Endodermal cell (in vitro differentiated cells): ENCODE data around the gene USP43. TPM values are rescaled to one million over a fixed set of nuclear protein-coding genes. Genes with fewer than 3 reads are reported as not detected.
"Not testable (repeated sequence)": the region's sequence is repeated elsewhere in the genome, so short reads cannot be mapped to it uniquely, and the experiment has no call there.

Source experiments
- DNase-seq: peaks from one replicate; pipeline ENCODE4 v3.0.0-alpha.2; 2017
- H3K27ac ChIP-seq: 2 replicates; pipeline ENCODE4 v1.5.1; 2013; ENCODE audit warnings: mild to moderate bottlenecking, low read depth, low read length, moderate library complexity
- H3K27me3 ChIP-seq: 2 replicates; pipeline ENCODE4 v1.6.1; 2013; ENCODE audit warnings: mild to moderate bottlenecking, low read length, moderate library complexity; ENCODE audit not compliant: insufficient read depth, control insufficient read depth, poor library complexity, severe bottlenecking
- H3K36me3 ChIP-seq: 2 replicates; pipeline ENCODE4 v1.7.0; 2013; ENCODE audit warnings: mild to moderate bottlenecking, low read length, moderate library complexity; ENCODE audit not compliant: control insufficient read depth, insufficient read depth
- H3K4me1 ChIP-seq: one replicate; pipeline ENCODE4 v1.7.0; 2013; ENCODE audit warnings: low read length; ENCODE audit not compliant: control insufficient read depth, insufficient read depth
- H3K4me3 ChIP-seq: 2 replicates; pipeline ENCODE4 v1.5.1; 2013; ENCODE audit warnings: mild to moderate bottlenecking, low read length, moderate library complexity
- H3K9ac ChIP-seq: 2 replicates; pipeline ENCODE4 v1.6.1; 2013; ENCODE audit warnings: mild to moderate bottlenecking, low read length, moderate library complexity; ENCODE audit not compliant: poor library complexity, severe bottlenecking; ENCODE audit errors: extremely low read depth
- H3K9me3 ChIP-seq: 2 replicates; pipeline ENCODE4 v1.6.1; 2013; ENCODE audit warnings: mild to moderate bottlenecking, low read length, moderate library complexity; ENCODE audit not compliant: control insufficient read depth
- H3K27ac Mint-ChIP-seq: 2 replicates; pipeline ENCODE4 v1.8.0; 2020; ENCODE audit warnings: mixed read lengths
- H3K27me3 Mint-ChIP-seq: 2 replicates; pipeline ENCODE4 v1.8.0; 2021; ENCODE audit warnings: mild to moderate bottlenecking, mixed read lengths; ENCODE audit not compliant: insufficient read depth
- H3K36me3 Mint-ChIP-seq: 2 replicates; pipeline ENCODE4 v1.8.0; 2020; ENCODE audit warnings: low read depth, mixed read lengths
- H3K4me1 Mint-ChIP-seq: 2 replicates; pipeline ENCODE4 v1.8.0; 2020; ENCODE audit warnings: mixed read lengths
- H3K4me3 Mint-ChIP-seq: 2 replicates; pipeline ENCODE4 v1.8.0; 2020; ENCODE audit warnings: mild to moderate bottlenecking, moderate library complexity, mixed read lengths
- H3K9me3 Mint-ChIP-seq: 2 replicates; pipeline ENCODE4 v1.8.0; 2020; ENCODE audit warnings: mild to moderate bottlenecking, mixed read lengths
- WGBS, 2 experiments: methylation state at CpG; one replicate each; pipeline versions ENCODE4 v1.1.5 to v1.1.7; 2013; ENCODE audit warnings: missing lambda C conversion rate in 2 of 2, mixed read lengths in 1 of 2; ENCODE audit not compliant: insufficient coverage in 1 of 2, insufficient read length in 1 of 2; 5-methylcytosine and 5-hydroxymethylcytosine counted together
- long read RNA-seq, 4 experiments: library from polyadenylated mRNA in 2 of 4; library from RNA in 1 of 4; library from capped mRNA in 1 of 4; stranded (forward) in 3 of 4; unstranded in 1 of 4; transcript quantifications; one replicate each; pipeline ENCODE4 v2.0.0, GENCODE V29; 2020 to 2021; ENCODE audit warnings: inconsistent platforms in 1 of 4
- polyA plus RNA-seq, 2 experiments: library from polyadenylated mRNA; stranded (reverse); fragments of 50-300 nt; gene quantifications; one replicate each; pipeline ENCODE4 v1.2.3, GENCODE V29; 2013
- total RNA-seq, 2 donors: library from RNA; stranded (reverse); fragmentation: NEBNext Ultra II Directional in 1 of 2; extraction: Animal tissue kit (Norgen Biotek cat#: 25700) in 1 of 2; gene quantifications; 2 replicates in 1 of 2; 3 replicates in 1 of 2; pipeline ENCODE4 v1.2.1, GENCODE V29; 2021
- TF ChIP-seq, protein P1 (sequence below): fragments of 200-600 bp; sonication (generic); conservative IDR thresholded peaks from 2 replicates; pipeline ENCODE4 v1.5.0; 2021; ENCODE audit warnings: antibody characterized with exemption, mild to moderate bottlenecking

Gene USP43, protein sequence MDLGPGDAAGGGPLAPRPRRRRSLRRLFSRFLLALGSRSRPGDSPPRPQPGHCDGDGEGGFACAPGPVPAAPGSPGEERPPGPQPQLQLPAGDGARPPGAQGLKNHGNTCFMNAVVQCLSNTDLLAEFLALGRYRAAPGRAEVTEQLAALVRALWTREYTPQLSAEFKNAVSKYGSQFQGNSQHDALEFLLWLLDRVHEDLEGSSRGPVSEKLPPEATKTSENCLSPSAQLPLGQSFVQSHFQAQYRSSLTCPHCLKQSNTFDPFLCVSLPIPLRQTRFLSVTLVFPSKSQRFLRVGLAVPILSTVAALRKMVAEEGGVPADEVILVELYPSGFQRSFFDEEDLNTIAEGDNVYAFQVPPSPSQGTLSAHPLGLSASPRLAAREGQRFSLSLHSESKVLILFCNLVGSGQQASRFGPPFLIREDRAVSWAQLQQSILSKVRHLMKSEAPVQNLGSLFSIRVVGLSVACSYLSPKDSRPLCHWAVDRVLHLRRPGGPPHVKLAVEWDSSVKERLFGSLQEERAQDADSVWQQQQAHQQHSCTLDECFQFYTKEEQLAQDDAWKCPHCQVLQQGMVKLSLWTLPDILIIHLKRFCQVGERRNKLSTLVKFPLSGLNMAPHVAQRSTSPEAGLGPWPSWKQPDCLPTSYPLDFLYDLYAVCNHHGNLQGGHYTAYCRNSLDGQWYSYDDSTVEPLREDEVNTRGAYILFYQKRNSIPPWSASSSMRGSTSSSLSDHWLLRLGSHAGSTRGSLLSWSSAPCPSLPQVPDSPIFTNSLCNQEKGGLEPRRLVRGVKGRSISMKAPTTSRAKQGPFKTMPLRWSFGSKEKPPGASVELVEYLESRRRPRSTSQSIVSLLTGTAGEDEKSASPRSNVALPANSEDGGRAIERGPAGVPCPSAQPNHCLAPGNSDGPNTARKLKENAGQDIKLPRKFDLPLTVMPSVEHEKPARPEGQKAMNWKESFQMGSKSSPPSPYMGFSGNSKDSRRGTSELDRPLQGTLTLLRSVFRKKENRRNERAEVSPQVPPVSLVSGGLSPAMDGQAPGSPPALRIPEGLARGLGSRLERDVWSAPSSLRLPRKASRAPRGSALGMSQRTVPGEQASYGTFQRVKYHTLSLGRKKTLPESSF
- 10 to 100 TPM in 1 of 2 donors, 1 to 10 TPM in 1; 8.6 to 12.6 TPM for total RNA-seq
- 1.8 TPM for polyA plus RNA-seq (2013, experiment 1 of 2)
- 1.9 TPM for polyA plus RNA-seq (2013, experiment 2 of 2)
- long read RNA-seq, experiment 1, full-length matches to known transcripts, result 1 of 5 reads
- long read RNA-seq, experiment 1, partial matches to known transcripts, result 2 of 5 reads
- long read RNA-seq, experiment 1, other reads (novel, unspliced or antisense), result 2 of 5 reads
- long read RNA-seq, experiment 2, full-length matches to known transcripts, result 12 of 28 reads
- long read RNA-seq, experiment 2, partial matches to known transcripts, result 2 of 28 reads
- long read RNA-seq, experiment 2, other reads (novel, unspliced or antisense), result 14 of 28 reads
- long read RNA-seq, experiment 3, partial matches to known transcripts, result 3 of 7 reads
- long read RNA-seq, experiment 3, other reads (novel, unspliced or antisense), result 1 of 7 reads
- long read RNA-seq, experiment 4, partial matches to known transcripts, result 0 of 1 reads
- long read RNA-seq, experiment 4, other reads (novel, unspliced or antisense), result 1 of 1 reads

DNA sequence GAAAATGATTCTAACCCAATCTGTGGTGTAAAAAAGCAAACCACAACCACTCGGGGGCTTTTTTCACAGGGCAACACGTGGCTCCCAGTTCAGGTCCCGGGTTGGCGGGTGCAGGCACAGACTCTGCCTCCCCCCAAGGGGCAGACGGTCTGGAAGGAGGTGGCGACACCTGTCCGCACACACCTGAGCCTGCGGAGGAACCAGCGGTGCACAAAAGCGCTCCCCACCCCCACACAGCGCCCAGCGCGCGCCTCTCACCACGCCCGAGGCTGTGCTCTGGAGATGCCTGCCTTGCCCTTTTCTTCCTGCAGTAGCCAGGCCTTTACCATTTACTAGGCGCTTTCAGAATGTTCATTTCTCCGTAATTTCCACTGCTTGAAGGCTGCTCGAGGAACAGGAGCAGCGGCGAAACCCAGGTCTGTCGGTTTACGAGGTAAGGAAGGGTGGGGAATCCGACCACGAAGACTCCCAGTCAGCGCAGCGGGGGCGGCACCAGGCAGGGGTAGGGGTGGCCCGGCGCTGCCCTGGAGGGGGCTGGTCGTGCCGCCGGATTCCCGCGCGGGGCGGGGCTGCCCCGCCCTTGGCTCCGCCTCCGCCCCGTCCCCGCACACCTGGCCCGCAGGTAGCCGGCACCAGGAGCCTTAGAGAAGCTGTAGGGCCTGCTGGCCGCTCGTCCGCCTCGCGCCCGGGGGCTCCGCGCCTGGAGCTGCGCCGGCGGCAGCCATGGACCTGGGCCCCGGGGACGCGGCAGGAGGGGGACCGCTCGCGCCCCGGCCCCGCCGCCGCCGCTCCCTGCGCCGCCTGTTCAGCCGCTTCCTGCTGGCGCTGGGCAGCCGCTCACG, at the start of gene USP43:
TSS of gene USP43 (plus strand) at position 608 of the 842 bp plus-strand sequence. CDS start at position 724, 116 bp downstream.
- peak; percentile 94 for DNase-seq
- TF ChIP-seq, protein P1, sequence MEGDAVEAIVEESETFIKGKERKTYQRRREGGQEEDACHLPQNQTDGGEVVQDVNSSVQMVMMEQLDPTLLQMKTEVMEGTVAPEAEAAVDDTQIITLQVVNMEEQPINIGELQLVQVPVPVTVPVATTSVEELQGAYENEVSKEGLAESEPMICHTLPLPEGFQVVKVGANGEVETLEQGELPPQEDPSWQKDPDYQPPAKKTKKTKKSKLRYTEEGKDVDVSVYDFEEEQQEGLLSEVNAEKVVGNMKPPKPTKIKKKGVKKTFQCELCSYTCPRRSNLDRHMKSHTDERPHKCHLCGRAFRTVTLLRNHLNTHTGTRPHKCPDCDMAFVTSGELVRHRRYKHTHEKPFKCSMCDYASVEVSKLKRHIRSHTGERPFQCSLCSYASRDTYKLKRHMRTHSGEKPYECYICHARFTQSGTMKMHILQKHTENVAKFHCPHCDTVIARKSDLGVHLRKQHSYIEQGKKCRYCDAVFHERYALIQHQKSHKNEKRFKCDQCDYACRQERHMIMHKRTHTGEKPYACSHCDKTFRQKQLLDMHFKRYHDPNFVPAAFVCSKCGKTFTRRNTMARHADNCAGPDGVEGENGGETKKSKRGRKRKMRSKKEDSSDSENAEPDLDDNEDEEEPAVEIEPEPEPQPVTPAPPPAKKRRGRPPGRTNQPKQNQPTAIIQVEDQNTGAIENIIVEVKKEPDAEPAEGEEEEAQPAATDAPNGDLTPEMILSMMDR, result no peak
- Mint-ChIP-seq H3K36me3 (no peaks in the 10 kb centered on the region), H3K27me3 (no peaks in the 10 kb centered on the region), H3K4me3 (peak within 1 kb of the TSS; percentile 75), H3K27ac (peak within 1 kb of the TSS; percentile 97), H3K4me1 (peaks cover 29% of the 10 kb centered on the region), H3K9me3 (no peaks in the 10 kb centered on the region)
- Histone ChIP-seq H3K4me3 (peak within 1 kb of the TSS; percentile 87), H3K36me3 (no peaks in the 10 kb centered on the region), H3K9ac (peak within 1 kb of the TSS; percentile 62), H3K27ac (no peak within 1 kb of the TSS), H3K9me3 (no peaks in the 10 kb centered on the region), H3K4me1 (peaks cover 3% of the 10 kb centered on the region), H3K27me3 (peaks cover 8% of the 10 kb centered on the region)
- WGBS, 2 experiments, result 0 to 1% methylated on average over 22 to 72 of the region's 72 CpGs

DNA sequence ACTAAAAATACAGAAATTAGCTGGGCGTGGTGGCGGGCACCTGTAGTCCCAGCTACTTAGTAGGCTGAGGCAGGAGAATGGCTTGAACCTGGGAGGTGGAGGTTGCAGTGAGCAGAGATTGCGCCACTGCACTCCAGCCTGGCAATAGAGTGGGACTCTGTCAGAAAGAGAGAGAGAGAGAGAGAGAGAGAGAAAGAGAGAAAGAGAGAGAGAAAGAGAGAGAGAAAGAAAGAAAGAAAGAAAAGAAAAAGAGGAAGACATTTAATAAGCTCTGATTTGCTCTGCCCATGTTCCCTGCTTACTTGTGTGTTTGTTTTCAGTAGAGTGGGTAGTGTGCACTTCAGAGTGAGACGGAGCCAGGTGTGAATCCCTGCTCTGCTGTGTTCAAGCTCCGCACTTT, 47.7 kb upstream of the USP43 start:
- 92 to 94% methylated on average over 3 to 5 of the region's 5 CpGs for WGBS, 2 experiments
- not testable (repeated sequence) for H3K36me3 ChIP-seq, H3K4me3 Mint-ChIP-seq

DNA sequence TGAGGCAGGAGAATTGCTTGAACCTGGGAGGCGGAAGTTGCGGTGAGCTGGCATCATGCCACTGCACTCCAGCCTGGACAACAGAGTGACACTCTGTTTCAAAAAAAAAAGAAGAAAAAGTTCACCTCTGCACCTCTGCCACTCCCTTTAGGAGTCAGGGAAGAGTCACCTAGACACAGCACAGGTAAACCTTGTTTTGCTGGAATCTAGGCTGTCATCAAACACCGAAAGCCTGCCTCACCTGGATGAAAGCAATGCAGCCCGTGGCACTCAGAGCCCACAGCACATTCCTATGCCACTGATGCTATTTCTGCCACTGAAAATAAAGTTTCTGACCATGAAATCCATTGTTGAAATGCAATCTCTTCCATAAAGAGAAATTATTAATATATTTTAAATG, 46.7 kb upstream of the USP43 start:
- Histone ChIP-seq H3K9me3 (no peaks in the 10 kb centered on the region), H3K4me3 (no peak overlapping the region), H3K9ac (no peak overlapping the region), H3K36me3 (no peaks in the 10 kb centered on the region), H3K27me3 (no peaks in the 10 kb centered on the region), H3K4me1 (no peaks in the 10 kb centered on the region), H3K27ac (no peak overlapping the region)
- peaks cover 4% of the 10 kb centered on the region for H3K9me3 Mint-ChIP-seq
- TF ChIP-seq, protein P1, result no peak
- no peak overlapping the region for H3K27ac Mint-ChIP-seq
- H3K36me3 Mint-ChIP-seq, result no peaks in the 10 kb centered on the region
- no peak overlapping the region for H3K4me3 Mint-ChIP-seq
- H3K4me1 Mint-ChIP-seq, result no peaks in the 10 kb centered on the region
- no peak for DNase-seq
- H3K27me3 Mint-ChIP-seq, result no peaks in the 10 kb centered on the region
- WGBS, 2 experiments, result 84 to 94% methylated on average over 2 to 4 of the region's 4 CpGs

More for the DNA sequence above, 47.7 kb upstream of the USP43 start:
- H3K4me1 ChIP-seq, DNase-seq, H3K27me3 Mint-ChIP-seq, H3K9me3 Mint-ChIP-seq, H3K9ac ChIP-seq, H3K27ac ChIP-seq, H3K9me3 ChIP-seq, H3K36me3 Mint-ChIP-seq, H3K4me3 ChIP-seq, H3K27ac Mint-ChIP-seq, H3K4me1 Mint-ChIP-seq, H3K27me3 ChIP-seq: not testable (repeated sequence)

DNA sequence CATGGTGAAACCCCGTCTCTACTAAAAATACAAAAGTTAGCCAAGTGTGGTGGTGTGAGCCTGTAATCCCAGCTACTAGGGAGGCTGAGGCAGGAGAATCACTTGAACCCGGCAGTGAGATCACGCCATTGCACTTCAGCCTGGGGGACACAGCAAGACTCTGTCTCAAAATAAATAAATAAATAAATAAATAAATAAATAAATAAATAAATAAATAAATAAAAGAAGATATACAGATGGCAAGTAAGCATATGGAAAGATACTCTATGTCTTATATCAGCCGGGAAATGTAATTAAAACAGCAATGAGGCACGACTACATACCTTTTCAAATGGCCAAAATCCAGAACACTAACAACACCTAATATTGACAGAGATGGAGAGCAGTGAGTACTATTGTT, 40.7 kb upstream of the USP43 start:
- H3K27ac ChIP-seq, H3K36me3 Mint-ChIP-seq, H3K9me3 ChIP-seq, H3K4me3 ChIP-seq, H3K27me3 Mint-ChIP-seq, H3K27me3 ChIP-seq, H3K9ac ChIP-seq, DNase-seq, H3K27ac Mint-ChIP-seq, H3K9me3 Mint-ChIP-seq, H3K4me1 ChIP-seq, H3K4me3 Mint-ChIP-seq, H3K4me1 Mint-ChIP-seq, H3K36me3 ChIP-seq: not testable (repeated sequence)
- 86% methylated on average over 5 of the region's 5 CpGs; no CpG with 5 or more reads in 1 of the 2 experiments for WGBS, 2 experiments
